Testis (tissue), 2 donors: ENCODE measurements around the gene SDSL.

Experiments
- CTCF ChIP-seq, 3 experiments: fragments of 450-650 bp in 2 of 3; fragments of 200-600 bp in 1 of 3; sonication (generic) in 1 of 3; IDR thresholded peaks; one replicate each; pipeline ENCODE4 v1.5.1; 2016 to 2019; ENCODE audit warnings: antibody characterized with exemption in 3 of 3, mild to moderate bottlenecking in 2 of 3, moderate library complexity in 1 of 3
- POLR2A ChIP-seq: fragments of 450-650 bp; IDR thresholded peaks from one replicate; pipeline ENCODE4 v1.6.1; 2017; ENCODE audit warnings: antibody characterized with exemption, mild to moderate bottlenecking, moderate library complexity

- TF ChIP-seq CTCF (IDR thresholded peaks at IDR 0.05) = no peak
- no peak for TF ChIP-seq POLR2A
Measured at GRCh38 chr12:113409462-113410124, 12.6 kb upstream of the SDSL start.
